ENCODE measurements around the gene ABHD13.
"Not testable (repeated sequence)": the region's sequence is repeated elsewhere in the genome, so short reads cannot be mapped to it uniquely, and the experiment has no call there.

Gene ABHD13

GRCh38 chr13:108225440-108225839 is 7.2 kb downstream of the ABHD13 start:
- DNase-seq: no peak

- DNase-seq: no peak
Measured at GRCh38 chr13:108226184-108226583, 8.0 kb downstream of the ABHD13 start.

- DNase-seq: no peak
Measured at GRCh38 chr13:108227651-108228272, 9.6 kb downstream of the ABHD13 start.

- DNase-seq: no peak
Measured at GRCh38 chr13:108230377-108230776, 12.2 kb downstream of the ABHD13 start.

- no peak for DNase-seq
Measured at GRCh38 chr13:108249150-108249549, 31.0 kb downstream of the ABHD13 start.

GRCh38 chr13:108257248-108257647 is 39.1 kb downstream of the ABHD13 start:
- no peak for DNase-seq

GRCh38 chr13:108263621-108264355 is 45.6 kb downstream of the ABHD13 start:
- no peak for DNase-seq

GRCh38 chr13:108266321-108266990 is 48.3 kb downstream of the ABHD13 start:
- DNase-seq: no peak

GRCh38 chr13:108267347-108267746 is 49.2 kb downstream of the ABHD13 start:
- DNase-seq: no peak

GRCh38 chr13:108267855-108268254 is 49.7 kb downstream of the ABHD13 start:
- not testable (repeated sequence) for DNase-seq

- no peak for DNase-seq
Measured at GRCh38 chr13:108268466-108269112, 50.4 kb downstream of the ABHD13 start.

GRCh38 chr13:108269601-108270328 is 51.6 kb downstream of the ABHD13 start, which contains the start of gene TNFSF13B:
TNFSF13B (plus strand) TSS chr13:108269718; CDS start chr13:108269896, 178 bp downstream.
- peak; percentile 58 for DNase-seq

GRCh38 chr13:108270442-108270841 is 52.2 kb downstream of the ABHD13 start:
- no peak for DNase-seq

GRCh38 chr13:108272333-108272732 is 54.1 kb downstream of the ABHD13 start:
- no peak for DNase-seq

- no peak for DNase-seq
Measured at GRCh38 chr13:108273429-108274118, 55.4 kb downstream of the ABHD13 start.

- no peak for DNase-seq
Measured at GRCh38 chr13:108274718-108275117, 56.5 kb downstream of the ABHD13 start.

GRCh38 chr13:108276060-108276459 is 57.9 kb downstream of the ABHD13 start:
- DNase-seq: no peak

- no peak for DNase-seq
Measured at GRCh38 chr13:108278466-108278865, 60.3 kb downstream of the ABHD13 start.

- no peak for DNase-seq
Measured at GRCh38 chr13:108281901-108282300, 63.7 kb downstream of the ABHD13 start.

GRCh38 chr13:108283110-108283509 is 64.9 kb downstream of the ABHD13 start:
- DNase-seq: no peak

Data from stimulated activated CD4-positive, alpha-beta T cell treated with anti-CD3 and anti-CD28 coated beads, Interleukin-1b, Interleukin-23, amount 100 ng/mL, for 48 hours (primary cell).